Lower leg skin (tissue), 3 donors: ENCODE data around the gene AATF.

Experiments used
- CTCF ChIP-seq, 3 donors: fragments of 450-650 bp; IDR thresholded peaks; one replicate each; pipeline ENCODE4 v1.5.1; 2016; ENCODE audit warnings: antibody characterized with exemption in 3 of 3, mild to moderate bottlenecking in 3 of 3, moderate library complexity in 2 of 3
- POLR2A ChIP-seq, 2 donors: fragments of 450-650 bp; IDR thresholded peaks; one replicate each; pipeline ENCODE4 v1.6.1; 2016 to 2017; ENCODE audit warnings: antibody characterized with exemption in 2 of 2, mild to moderate bottlenecking in 1 of 2, moderate library complexity in 1 of 2

DNA sequence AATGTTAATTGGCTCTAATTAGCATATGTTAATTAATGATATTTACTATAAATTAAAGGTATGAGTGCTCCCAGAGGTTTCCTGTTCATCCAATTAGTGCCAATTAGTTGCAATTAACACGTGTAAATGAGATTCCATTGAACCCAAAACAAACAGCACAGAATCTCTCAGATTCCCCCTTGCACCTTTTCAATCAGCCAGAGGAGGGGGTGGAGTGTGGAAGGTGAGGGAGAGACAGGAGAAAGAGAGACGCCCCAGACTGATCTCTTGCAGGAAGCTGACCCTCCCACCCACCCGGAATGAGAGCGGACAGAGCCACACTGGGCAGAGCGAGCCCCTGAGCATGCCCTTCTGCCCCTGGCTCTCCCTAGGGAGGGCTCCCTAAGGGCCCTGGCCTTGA is 35.6 kb upstream of the AATF start:
- TF ChIP-seq POLR2A (IDR thresholded peaks at IDR 0.05) (no peak), CTCF (IDR thresholded peaks at IDR 0.05) (no peak)
